ENCODE measurements around the gene CXXC1. TPM values are rescaled to one million over a fixed set of nuclear protein-coding genes. Genes with fewer than 3 reads are reported as not detected.

The CXXC1 gene
- total RNA-seq, 3 donors from 2014 or later (not counting 1 experiment from before 2014, with no cell fraction given): 146 to 173 (median 153) TPM

DNA sequence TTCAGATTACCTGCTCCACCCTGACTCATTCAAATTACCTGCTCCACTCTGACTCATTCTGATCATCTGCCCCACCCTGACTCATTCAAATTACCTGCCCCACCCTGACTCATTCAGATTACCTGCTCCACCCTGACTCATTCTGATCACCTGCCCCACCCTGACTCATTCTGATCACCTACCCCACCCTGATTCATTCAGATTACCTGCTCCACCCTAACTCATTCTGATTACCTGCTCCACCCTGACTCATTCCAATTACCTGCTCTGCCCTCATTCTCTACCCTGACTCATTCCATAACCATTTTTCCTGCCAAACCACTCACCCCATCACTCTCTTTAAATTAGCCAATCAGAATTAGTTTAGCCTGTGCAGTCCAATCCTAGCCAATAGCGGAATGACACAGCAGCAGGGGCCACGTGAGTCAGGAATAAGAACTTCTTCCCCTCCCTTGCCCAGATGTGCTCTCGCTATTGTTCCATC, 47.4 kb downstream of the CXXC1 start:
- no peak for TF ChIP-seq CTCF (IDR thresholded peaks at IDR 0.05)
- H3K4me1 ChIP-seq (ENCODE audit: control insufficient read depth, insufficient read depth, low read length): no peaks in the 10 kb centered on the region
- DNase-seq: no peak

DNA sequence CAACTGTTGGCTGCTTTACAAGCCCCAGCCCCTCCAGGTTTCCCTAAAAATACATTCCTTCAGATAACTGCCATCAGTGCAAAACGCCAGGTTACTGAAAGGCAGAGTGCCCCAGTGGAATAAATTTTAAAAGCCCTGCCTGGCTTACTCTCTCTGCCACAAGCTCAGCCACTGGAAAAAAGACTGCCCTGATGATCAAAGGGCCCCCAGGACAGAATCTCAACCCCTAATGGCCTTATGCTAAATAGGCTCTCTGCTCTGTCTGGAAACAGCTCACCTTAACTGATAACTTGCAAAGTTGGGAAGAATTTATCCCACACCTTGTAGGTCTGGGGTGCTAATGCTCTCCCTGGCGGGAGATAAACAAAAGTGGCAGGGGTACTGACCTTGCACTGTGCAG, 55.1 kb downstream of the CXXC1 start:
- DNase-seq: no peak
- H3K27ac Mint-ChIP-seq: no peak overlapping the region
- intact Hi-C loops (cut with micrococcal nuclease): no loop called here
- Histone ChIP-seq H3K4me1 (ENCODE audit: control insufficient read depth, insufficient read depth, low read length) (no peaks in the 10 kb centered on the region), H3K27ac (ENCODE audit: low read length) (no peak overlapping the region), H3K4me3 (ENCODE audit: low read length) (no peak overlapping the region), H3K27me3 (ENCODE audit: control insufficient read depth, insufficient read depth, low read length) (no peaks in the 10 kb centered on the region), H3K9me3 (ENCODE audit: control insufficient read depth, insufficient read depth, low read length) (no peaks in the 10 kb centered on the region), H3K36me3 (ENCODE audit: control insufficient read depth, insufficient read depth, low read length) (no peaks in the 10 kb centered on the region)
- H3K36me3 Mint-ChIP-seq: no peaks in the 10 kb centered on the region
- peaks cover 15 to 28% of the 10 kb centered on the region in 2 donors for H3K27me3 Mint-ChIP-seq (ENCODE audit: low read depth in 2 of 2)
- ATAC-seq: no peak
- H3K4me1 Mint-ChIP-seq: no peaks in the 10 kb centered on the region
- H3K4me3 Mint-ChIP-seq: no peak overlapping the region
- TF ChIP-seq CTCF (IDR thresholded peaks at IDR 0.05): no peak
- no peaks in the 10 kb centered on the region for H3K9me3 Mint-ChIP-seq
- WGBS (ENCODE audit: insufficient coverage): 79% methylated on average over 2 of the region's 2 CpGs

More for the DNA sequence above, 47.4 kb downstream of the CXXC1 start:
- Mint-ChIP-seq H3K9me3 (peaks cover 6 to 8% of the 10 kb centered on the region in 2 donors), H3K27me3 (ENCODE audit: low read depth in 2 of 2) (peaks cover 7 to 14% of the 10 kb centered on the region in 2 donors), H3K36me3 (peaks cover 9% of the 10 kb centered on the region), H3K4me1 (no peaks in the 10 kb centered on the region), H3K4me3 (no peak overlapping the region), H3K27ac (no peak overlapping the region)
- Histone ChIP-seq H3K4me3 (ENCODE audit: low read length) (no peak overlapping the region), H3K36me3 (ENCODE audit: control insufficient read depth, insufficient read depth, low read length) (no peaks in the 10 kb centered on the region), H3K9me3 (ENCODE audit: control insufficient read depth, insufficient read depth, low read length) (peaks cover 12% of the 10 kb centered on the region), H3K27me3 (ENCODE audit: control insufficient read depth, insufficient read depth, low read length) (no peaks in the 10 kb centered on the region), H3K27ac (ENCODE audit: low read length) (no peak overlapping the region)
- intact Hi-C loops (cut with micrococcal nuclease): no loop called here
- ATAC-seq: no peak
- 92% methylated on average over 3 of the region's 3 CpGs for WGBS (ENCODE audit: insufficient coverage)

Other genes starting within 250 kb of the CXXC1 start
- under 1 TPM in 1 of 3 donors, not detected in 2; 0.33 TPM for gene MYO5B, start 92.5 kb downstream of the CXXC1 start, total RNA-seq
- under 1 TPM; 0.20 to 0.24 (median 0.20) TPM for gene CFAP53, start 21.2 kb downstream of the CXXC1 start, total RNA-seq
- 100 to 1,000 TPM; 106 to 113 (median 111) TPM for gene MBD1, start 6.2 kb downstream of the CXXC1 start, total RNA-seq
- gene SKA1, start 87.4 kb upstream of the CXXC1 start, total RNA-seq: 1 to 10 TPM; 1.1 to 1.2 (median 1.2) TPM